ENCODE results near the gene MYOM3. TPM values are rescaled to one million over a fixed set of nuclear protein-coding genes. Genes with fewer than 3 reads are reported as not detected.
"Not testable (repeated sequence)": the region's sequence is repeated elsewhere in the genome, so short reads cannot be mapped to it uniquely, and the experiment has no call there.

The MYOM3 gene
- total RNA-seq, 1 experiment from 2014 or later: 7.9 TPM

GRCh38 chr1:24036088-24036487 lies 75.8 kb downstream of the MYOM3 start:
- no peak for ATAC-seq
- H3K4me2 ChIP-seq (ENCODE audit: low read length): no peak overlapping the region
- H3K36me3 ChIP-seq (ENCODE audit: control insufficient read depth in 1 of 2, insufficient read depth in 2 of 2, low read length in 2 of 2): no peaks in the 10 kb centered on the region
- ChIA-PET POLR2A (interaction anchor here (1.5 kb wide), 1 partner anchor 10 kb away, joined by 3 read pairs; no protein-coding TSS in a partner anchor), RAD21 (ENCODE audit: low non-redundant PET in 1 of 2, low total read pairs in 2 of 2, uncharacterized antibody in 2 of 2, unreplicated experiment in 2 of 2) (no interaction called here), CTCF (no interaction called here)
- H3K9ac ChIP-seq (ENCODE audit: low read length): no peak overlapping the region
- DNase-seq (ENCODE audit: low read depth, low spot score): no peak
- BruUV-seq (replicated peaks): no TSS peak
- TF ChIP-seq ATF3 (IDR thresholded peaks at IDR 0.05): no peak
- no peaks in the 10 kb centered on the region for H3K79me2 ChIP-seq (ENCODE audit: insufficient read depth, low read length)
- H3K4me3 ChIP-seq (replicated peaks in 1 of 2; ENCODE audit: low read depth in 1 of 2, low read length in 2 of 2): no peak overlapping the region
- H3K4me1 ChIP-seq (ENCODE audit: control insufficient read depth in 1 of 2, insufficient read depth in 2 of 2, low read length in 2 of 2): no peaks in the 10 kb centered on the region
- no peaks in the 10 kb centered on the region for H3K27me3 ChIP-seq (ENCODE audit: insufficient read depth, low read length)
- H3K9me3 ChIP-seq (ENCODE audit: control insufficient read depth in 1 of 2, insufficient read depth in 1 of 2, low read depth in 1 of 2, low read length in 2 of 2): no peaks in the 10 kb centered on the region
- no peaks in the 10 kb centered on the region for H3K9me2 ChIP-seq (ENCODE audit: insufficient read depth)
- H4K20me1 ChIP-seq (ENCODE audit: insufficient read depth): no peaks in the 10 kb centered on the region
- H3K27ac ChIP-seq (ENCODE audit: low read depth, low read length): no peak overlapping the region
- intact Hi-C loops (cut with micrococcal nuclease): no loop called here
- H2AFZ ChIP-seq (ENCODE audit: low read depth, low read length, poor library complexity, severe bottlenecking): no peak overlapping the region

GRCh38 chr1:24032981-24033380 lies 79.0 kb downstream of the MYOM3 start:
- intact Hi-C loops (cut with micrococcal nuclease): no loop called here
- no peak overlapping the region for H3K27ac ChIP-seq (ENCODE audit: low read depth, low read length)
- H3K9me3 ChIP-seq (ENCODE audit: control insufficient read depth in 1 of 2, insufficient read depth in 1 of 2, low read depth in 1 of 2, low read length in 2 of 2): no peaks in the 10 kb centered on the region
- H3K79me2 ChIP-seq (ENCODE audit: insufficient read depth, low read length): no peaks in the 10 kb centered on the region
- no peaks in the 10 kb centered on the region for H4K20me1 ChIP-seq (ENCODE audit: insufficient read depth)
- H3K36me3 ChIP-seq (ENCODE audit: control insufficient read depth in 1 of 2, insufficient read depth in 2 of 2, low read length in 2 of 2): no peaks in the 10 kb centered on the region
- H3K4me3 ChIP-seq (replicated peaks in 1 of 2; ENCODE audit: low read depth in 1 of 2, low read length in 2 of 2): no peak overlapping the region
- ATAC-seq (no peak), DNase-seq (ENCODE audit: low read depth, low spot score) (no peak)
- H3K4me2 ChIP-seq (ENCODE audit: low read length): no peak overlapping the region
- no peak overlapping the region for H2AFZ ChIP-seq (ENCODE audit: low read depth, low read length, poor library complexity, severe bottlenecking)
- TF ChIP-seq SIN3A (IDR thresholded peaks at IDR 0.05; ENCODE audit: low read depth) (no peak), ATF3 (IDR thresholded peaks at IDR 0.05) (no peak), CBX3 (IDR thresholded peaks at IDR 0.05; ENCODE audit: low read depth) (no peak), CEBPB (IDR thresholded peaks at IDR 0.05; ENCODE audit: low read depth) (no peak)
- CTCF ChIA-PET: no interaction called here
- RAD21 ChIA-PET (ENCODE audit: low non-redundant PET in 1 of 2, low total read pairs in 2 of 2, uncharacterized antibody in 2 of 2, unreplicated experiment in 2 of 2): no interaction called here
- BruUV-seq (replicated peaks): no TSS peak
- H3K9me2 ChIP-seq (ENCODE audit: insufficient read depth): no peaks in the 10 kb centered on the region
- POLR2A ChIA-PET: no interaction called here
- H3K4me1 ChIP-seq (ENCODE audit: control insufficient read depth in 1 of 2, insufficient read depth in 2 of 2, low read length in 2 of 2): no peaks in the 10 kb centered on the region
- no peak overlapping the region for H3K9ac ChIP-seq (ENCODE audit: low read length)
- H3K27me3 ChIP-seq (ENCODE audit: insufficient read depth, low read length): no peaks in the 10 kb centered on the region

- H3K79me2 ChIP-seq (ENCODE audit: insufficient read depth, low read length); H4K20me1 ChIP-seq (ENCODE audit: insufficient read depth); H2AFZ ChIP-seq (ENCODE audit: low read depth, low read length, poor library complexity, severe bottlenecking); BruUV-seq (replicated peaks); CTCF ChIA-PET; H3K4me1 ChIP-seq (ENCODE audit: control insufficient read depth in 1 of 2, insufficient read depth in 2 of 2, low read length in 2 of 2); ATAC-seq; H3K36me3 ChIP-seq (ENCODE audit: control insufficient read depth in 1 of 2, insufficient read depth in 2 of 2, low read length in 2 of 2); POLR2A ChIA-PET; H3K27me3 ChIP-seq (ENCODE audit: insufficient read depth, low read length); H3K4me3 ChIP-seq (replicated peaks in 1 of 2; ENCODE audit: low read depth in 1 of 2, low read length in 2 of 2); H3K4me2 ChIP-seq (ENCODE audit: low read length); H3K9me3 ChIP-seq (ENCODE audit: control insufficient read depth in 1 of 2, insufficient read depth in 1 of 2, low read depth in 1 of 2, low read length in 2 of 2); RAD21 ChIA-PET (ENCODE audit: low non-redundant PET in 1 of 2, low total read pairs in 2 of 2, uncharacterized antibody in 2 of 2, unreplicated experiment in 2 of 2); intact Hi-C loops (cut with micrococcal nuclease); DNase-seq (ENCODE audit: low read depth, low spot score); H3K27ac ChIP-seq (ENCODE audit: low read depth, low read length); H3K9me2 ChIP-seq (ENCODE audit: insufficient read depth); H3K9ac ChIP-seq (ENCODE audit: low read length): not testable (repeated sequence)
These were observed 80.9 kb downstream of the MYOM3 start for GRCh38 chr1:24030976-24031516.
